MM.1S (cell line): Measurements from ENCODE around the gene POLR1F.

ENCODE experiments used
- EZH2 ChIP-seq: fragments of 300-600 bp; sonication (generic); optimal IDR thresholded peaks from 2 replicates; pipeline ENCODE3; 2017; ENCODE audit warnings: low read depth, mild to moderate bottlenecking, antibody characterized with exemption, low read length, mixed read lengths
- EZH2phosphoT487 ChIP-seq: fragments of 300-600 bp; sonication (generic); IDR thresholded peaks from 2 replicates; pipeline ENCODE4 v1.6.1; 2018; ENCODE audit warnings: antibody characterized with exemption, low read length
- TF ChIP-seq, protein P1 (sequence below): fragments of 300-600 bp; sonication (generic); IDR thresholded peaks from 2 replicates; pipeline ENCODE4 v1.5.1; 2016; ENCODE audit warnings: antibody characterized with exemption, low read length, mixed read lengths

GRCh38 chr7:19665399-19666008 is 43.3 kb downstream of the POLR1F start:
- TF ChIP-seq, protein P1, sequence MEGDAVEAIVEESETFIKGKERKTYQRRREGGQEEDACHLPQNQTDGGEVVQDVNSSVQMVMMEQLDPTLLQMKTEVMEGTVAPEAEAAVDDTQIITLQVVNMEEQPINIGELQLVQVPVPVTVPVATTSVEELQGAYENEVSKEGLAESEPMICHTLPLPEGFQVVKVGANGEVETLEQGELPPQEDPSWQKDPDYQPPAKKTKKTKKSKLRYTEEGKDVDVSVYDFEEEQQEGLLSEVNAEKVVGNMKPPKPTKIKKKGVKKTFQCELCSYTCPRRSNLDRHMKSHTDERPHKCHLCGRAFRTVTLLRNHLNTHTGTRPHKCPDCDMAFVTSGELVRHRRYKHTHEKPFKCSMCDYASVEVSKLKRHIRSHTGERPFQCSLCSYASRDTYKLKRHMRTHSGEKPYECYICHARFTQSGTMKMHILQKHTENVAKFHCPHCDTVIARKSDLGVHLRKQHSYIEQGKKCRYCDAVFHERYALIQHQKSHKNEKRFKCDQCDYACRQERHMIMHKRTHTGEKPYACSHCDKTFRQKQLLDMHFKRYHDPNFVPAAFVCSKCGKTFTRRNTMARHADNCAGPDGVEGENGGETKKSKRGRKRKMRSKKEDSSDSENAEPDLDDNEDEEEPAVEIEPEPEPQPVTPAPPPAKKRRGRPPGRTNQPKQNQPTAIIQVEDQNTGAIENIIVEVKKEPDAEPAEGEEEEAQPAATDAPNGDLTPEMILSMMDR, result peak; percentile 62
- TF ChIP-seq EZH2 (no peak), EZH2phosphoT487 (no peak)
